Measurements from ENCODE around the gene PPP2R3A. TPM values are rescaled to one million over a fixed set of nuclear protein-coding genes. Genes with fewer than 3 reads are reported as not detected.
A peak's percentile ranks its signal among the peaks of the same experiment; 100 is the strongest.

The PPP2R3A gene
- total and polyA plus RNA-seq, 2 of the 4 experiments (the other 2 are of a cell fraction), result 11.3 to 37.3 TPM

- H3K4ac ChIP-seq (ENCODE audit: low read depth, low read length), result peak overlapping the region; percentile 65
- peak overlapping the region; percentile 70; the same call in 1 of the 2 replicates for H3K23ac ChIP-seq (ENCODE audit: low read depth, low read length)
- peak overlapping the region; percentile 84 for H2BK5ac ChIP-seq (ENCODE audit: low read depth, low read length, poor library complexity, severe bottlenecking)
- H3K27me3 ChIP-seq (ENCODE audit: control insufficient read depth, insufficient read depth, low read length), result no peaks in the 10 kb centered on the region
- no peak overlapping the region for H3K4me2 ChIP-seq (ENCODE audit: low read depth, low read length)
- H4K8ac ChIP-seq (ENCODE audit: low read depth in 2 of 2, low read length in 2 of 2), result peak overlapping the region in 1 of 2 experiments; percentile 48; a peak in 1 of 4 replicates
- ChIA-PET CTCF (no interaction called here), POLR2A (ENCODE audit: unreplicated experiment) (no interaction called here)
- H3K36me3 ChIP-seq (ENCODE audit: control insufficient read depth, insufficient read depth, low read length), result no peaks in the 10 kb centered on the region; the same call in 1 of the 2 replicates
- peak overlapping the region; percentile 55; the same call in 1 of the 2 replicates for H3K56ac ChIP-seq (ENCODE audit: extremely low read depth, insufficient read depth, low read length)
- in situ Hi-C loops (cut with MboI; ENCODE audit: low sequenced_read_pairs), result no loop called here
- H3K4me1 ChIP-seq (ENCODE audit: control insufficient read depth, insufficient read depth, low read length), result peaks cover 10% of the 10 kb centered on the region
- H3K27ac ChIP-seq (ENCODE audit: insufficient read depth, low read length), result peak overlapping the region; percentile 39; the same call in 1 of the 2 replicates
- peak overlapping the region; percentile 64 for H2BK20ac ChIP-seq (ENCODE audit: low read depth, low read length)
- H4K20me1 ChIP-seq (ENCODE audit: insufficient read depth, low read length), result peaks cover 4% of the 10 kb centered on the region; the same call in 1 of the 2 replicates
- H2BK15ac ChIP-seq (ENCODE audit: low read depth, low read length), result peak overlapping the region; percentile 84; the same call in 1 of the 3 replicates
- dilution Hi-C loops (cut with HindIII; ENCODE audit: low sequenced_read_pairs, unreplicated experiment), result no loop called here
- no peak overlapping the region for H4K5ac ChIP-seq (ENCODE audit: low read depth, low read length)
- no peak overlapping the region for H3K9ac ChIP-seq (ENCODE audit: low read depth, low read length)
- BruUV-seq (replicated peaks), result no TSS peak
- no CpG with 5 or more reads among the region's 2 CpGs for WGBS, 2 experiments (ENCODE audit: extremely low coverage in 2 of 2, insufficient read length in 1 of 2)
- intact Hi-C loops (cut with micrococcal nuclease), result loop anchor here (1.0 kb wide), 1 partner anchor 24 kb away; no protein-coding TSS in a partner anchor
- H3K14ac ChIP-seq (replicated peaks; ENCODE audit: low read depth, low read length), result peak overlapping the region; percentile 33
- DNase-seq (no peak), ATAC-seq (ENCODE audit: low read depth) (no peak)
- no peaks in the 10 kb centered on the region for H3K9me3 ChIP-seq (ENCODE audit: control insufficient read depth, insufficient read depth, low read length)
- peak overlapping the region; percentile 3; the same call in 1 of the 2 replicates for H3K18ac ChIP-seq (ENCODE audit: low read depth, low read length)
- peaks cover 9% of the 10 kb centered on the region for H3K9me1 ChIP-seq (ENCODE audit: insufficient read depth, low read length)
- no peak for TF ChIP-seq USF2 (IDR thresholded peaks at IDR 0.05; ENCODE audit: low read depth, low read length)
- no peak for TF ChIP-seq RCOR1 (IDR thresholded peaks at IDR 0.05; ENCODE audit: insufficient replicate concordance, low read length)
- no peak for TF ChIP-seq CEBPB (IDR thresholded peaks at IDR 0.05; ENCODE audit: low read depth, low read length)
- no peak for TF ChIP-seq MXI1 (IDR thresholded peaks at IDR 0.05; ENCODE audit: borderline replicate concordance, low read depth, low read length)
- TF ChIP-seq RFX5 (IDR thresholded peaks at IDR 0.05; ENCODE audit: low read depth, low read length), result no peak
- no peak for TF ChIP-seq ELK1 (IDR thresholded peaks at IDR 0.05; ENCODE audit: borderline replicate concordance, low read depth, low read length)
- no peak for TF ChIP-seq CTCF (conservative IDR thresholded peaks at IDR 0.05; ENCODE audit: low read depth, low read length)
- no peak for TF ChIP-seq NFE2L2 (IDR thresholded peaks at IDR 0.05; ENCODE audit: low read depth, low read length)
- TF ChIP-seq POLR2A (IDR thresholded peaks at IDR 0.05; ENCODE audit: low read depth, low read length), result no peak
- no peak for TF ChIP-seq FOS (IDR thresholded peaks at IDR 0.05; ENCODE audit: low read depth, low read length)
- TF ChIP-seq MAFK (IDR thresholded peaks at IDR 0.05; ENCODE audit: low read depth, low read length), result no peak
- TF ChIP-seq CHD1 (IDR thresholded peaks at IDR 0.05; ENCODE audit: low read depth, low read length), result no peak
- TF ChIP-seq MAZ (IDR thresholded peaks at IDR 0.05; ENCODE audit: borderline replicate concordance, low read depth, low read length), result no peak
- TF ChIP-seq RAD21 (IDR thresholded peaks at IDR 0.05; ENCODE audit: low read length), result no peak
- no peak for TF ChIP-seq BHLHE40 (IDR thresholded peaks at IDR 0.05; ENCODE audit: low read depth, low read length)
- no peak for TF ChIP-seq SMC3 (IDR thresholded peaks at IDR 0.05; ENCODE audit: low read depth, low read length)
- H2AK5ac ChIP-seq (ENCODE audit: low read depth, low read length), result peak overlapping the region; percentile 61; the same call in 1 of the 2 replicates
- no peak overlapping the region for H2AK9ac ChIP-seq (replicated peaks; ENCODE audit: low read depth, low read length, poor library complexity)
- no peak overlapping the region for H3K4me3 ChIP-seq (ENCODE audit: insufficient read depth, low read depth, low read length)
- peaks cover 29 to 69% of the 10 kb centered on the region in 2 experiments for H3K79me1 ChIP-seq (ENCODE audit: low read depth in 1 of 2, low read length in 2 of 2)
- peak overlapping the region; percentile 70 for H4K91ac ChIP-seq (ENCODE audit: insufficient read depth, low read depth, low read length)
- H2AFZ ChIP-seq (replicated peaks; ENCODE audit: low read length, poor library complexity), result no peak overlapping the region
- H2BK120ac ChIP-seq (ENCODE audit: low read depth, low read length), result peak overlapping the region; percentile 80
Observed at GRCh38 chr3:135991621-135992020, 26.1 kb downstream of the PPP2R3A start.
